Epithelial cell of proximal tubule (primary cell): Measurements from ENCODE around the gene GDPGP1. TPM values are rescaled to one million over a fixed set of nuclear protein-coding genes. Genes with fewer than 3 reads are reported as not detected.
A peak's percentile ranks its signal among the peaks of the same experiment; 100 is the strongest.
"Not testable (repeated sequence)": the region's sequence is repeated elsewhere in the genome, so short reads cannot be mapped to it uniquely, and the experiment has no call there.

Source experiments
- DNase-seq: peaks from one replicate; pipeline ENCODE4 v3.0.0-alpha.2; 2011; ENCODE audit warnings: low read depth
- H3K4me3 ChIP-seq: 2 replicates; pipeline ENCODE4 v1.5.1; 2011; ENCODE audit warnings: low read depth, mild to moderate bottlenecking, low read length
- total RNA-seq: library from RNA; depleted of rRNA; stranded (reverse); fragments of >200 nt; gene quantifications from 2 replicates; pipeline ENCODE4 v1.2.3, GENCODE V29; 2015
- TF ChIP-seq, protein P1 (sequence below): conservative IDR thresholded peaks from 2 replicates; pipeline ENCODE4 v1.5.1; 2012; ENCODE audit warnings: low read depth, mild to moderate bottlenecking, low read length

Gene GDPGP1, protein sequence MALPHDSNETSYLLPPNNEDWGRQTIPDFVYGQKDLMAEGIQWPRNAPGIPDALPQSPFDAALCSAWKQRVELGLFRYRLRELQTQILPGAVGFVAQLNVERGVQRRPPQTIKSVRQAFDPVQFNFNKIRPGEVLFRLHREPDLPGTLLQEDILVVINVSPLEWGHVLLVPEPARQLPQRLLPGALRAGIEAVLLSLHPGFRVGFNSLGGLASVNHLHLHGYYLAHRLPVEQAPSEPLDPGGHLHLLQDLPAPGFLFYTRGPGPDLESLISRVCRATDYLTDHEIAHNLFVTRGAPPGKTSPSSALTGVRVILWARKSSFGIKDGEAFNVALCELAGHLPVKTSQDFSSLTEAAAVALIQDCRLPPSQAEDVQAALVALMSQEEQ
- total RNA-seq = 9.9 and 22.3 TPM in 2 replicates

DNA sequence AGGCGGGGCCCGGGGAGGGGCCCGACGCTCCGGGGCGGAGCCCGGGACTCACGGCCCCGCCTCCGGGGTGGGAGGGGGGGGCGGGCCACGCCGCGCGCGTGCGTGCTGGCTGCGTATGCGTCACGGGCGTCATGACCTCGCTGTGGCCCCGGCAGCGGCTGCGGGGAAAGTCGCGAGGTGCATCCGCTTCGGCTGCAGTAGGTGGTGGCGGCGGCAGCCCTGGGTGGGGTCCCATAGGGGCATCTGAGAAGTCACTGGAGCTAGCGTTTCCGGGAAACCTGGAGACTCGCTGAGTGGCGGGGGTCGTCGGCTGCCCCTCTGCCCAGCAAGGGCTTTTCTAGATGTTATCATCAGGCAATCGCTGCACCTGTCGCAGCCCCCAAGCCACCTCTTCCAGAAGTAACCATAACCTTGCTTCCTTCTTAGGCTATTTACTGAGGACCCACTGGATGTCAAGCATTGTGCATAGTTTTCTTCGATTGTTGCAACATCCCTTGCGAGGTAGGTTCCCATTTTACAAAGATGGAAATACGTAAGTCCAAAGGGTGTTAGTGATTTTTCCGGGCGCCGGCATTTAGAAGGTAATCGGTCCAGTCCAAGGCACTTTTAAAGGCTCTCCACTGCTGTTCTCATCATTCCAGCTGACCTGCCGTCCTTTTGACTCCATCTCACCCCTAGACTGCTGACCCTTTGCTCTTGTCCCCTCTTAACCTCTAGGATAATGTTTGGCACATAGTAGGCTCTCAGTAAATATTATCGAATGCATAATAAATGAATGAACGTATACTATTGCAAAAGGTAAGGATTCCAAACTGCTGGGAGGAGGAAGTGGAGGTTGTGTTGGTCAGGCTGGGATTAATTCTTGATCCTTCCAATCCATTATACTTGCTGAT is at the start of gene GDPGP1:
TSS of gene GDPGP1 (plus strand) at position 114 of the 893 bp plus-strand sequence. CDS start 6,700 bp downstream, outside the sequence.
- no peak for DNase-seq
- TF ChIP-seq, protein P1, sequence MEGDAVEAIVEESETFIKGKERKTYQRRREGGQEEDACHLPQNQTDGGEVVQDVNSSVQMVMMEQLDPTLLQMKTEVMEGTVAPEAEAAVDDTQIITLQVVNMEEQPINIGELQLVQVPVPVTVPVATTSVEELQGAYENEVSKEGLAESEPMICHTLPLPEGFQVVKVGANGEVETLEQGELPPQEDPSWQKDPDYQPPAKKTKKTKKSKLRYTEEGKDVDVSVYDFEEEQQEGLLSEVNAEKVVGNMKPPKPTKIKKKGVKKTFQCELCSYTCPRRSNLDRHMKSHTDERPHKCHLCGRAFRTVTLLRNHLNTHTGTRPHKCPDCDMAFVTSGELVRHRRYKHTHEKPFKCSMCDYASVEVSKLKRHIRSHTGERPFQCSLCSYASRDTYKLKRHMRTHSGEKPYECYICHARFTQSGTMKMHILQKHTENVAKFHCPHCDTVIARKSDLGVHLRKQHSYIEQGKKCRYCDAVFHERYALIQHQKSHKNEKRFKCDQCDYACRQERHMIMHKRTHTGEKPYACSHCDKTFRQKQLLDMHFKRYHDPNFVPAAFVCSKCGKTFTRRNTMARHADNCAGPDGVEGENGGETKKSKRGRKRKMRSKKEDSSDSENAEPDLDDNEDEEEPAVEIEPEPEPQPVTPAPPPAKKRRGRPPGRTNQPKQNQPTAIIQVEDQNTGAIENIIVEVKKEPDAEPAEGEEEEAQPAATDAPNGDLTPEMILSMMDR = no peak

DNA sequence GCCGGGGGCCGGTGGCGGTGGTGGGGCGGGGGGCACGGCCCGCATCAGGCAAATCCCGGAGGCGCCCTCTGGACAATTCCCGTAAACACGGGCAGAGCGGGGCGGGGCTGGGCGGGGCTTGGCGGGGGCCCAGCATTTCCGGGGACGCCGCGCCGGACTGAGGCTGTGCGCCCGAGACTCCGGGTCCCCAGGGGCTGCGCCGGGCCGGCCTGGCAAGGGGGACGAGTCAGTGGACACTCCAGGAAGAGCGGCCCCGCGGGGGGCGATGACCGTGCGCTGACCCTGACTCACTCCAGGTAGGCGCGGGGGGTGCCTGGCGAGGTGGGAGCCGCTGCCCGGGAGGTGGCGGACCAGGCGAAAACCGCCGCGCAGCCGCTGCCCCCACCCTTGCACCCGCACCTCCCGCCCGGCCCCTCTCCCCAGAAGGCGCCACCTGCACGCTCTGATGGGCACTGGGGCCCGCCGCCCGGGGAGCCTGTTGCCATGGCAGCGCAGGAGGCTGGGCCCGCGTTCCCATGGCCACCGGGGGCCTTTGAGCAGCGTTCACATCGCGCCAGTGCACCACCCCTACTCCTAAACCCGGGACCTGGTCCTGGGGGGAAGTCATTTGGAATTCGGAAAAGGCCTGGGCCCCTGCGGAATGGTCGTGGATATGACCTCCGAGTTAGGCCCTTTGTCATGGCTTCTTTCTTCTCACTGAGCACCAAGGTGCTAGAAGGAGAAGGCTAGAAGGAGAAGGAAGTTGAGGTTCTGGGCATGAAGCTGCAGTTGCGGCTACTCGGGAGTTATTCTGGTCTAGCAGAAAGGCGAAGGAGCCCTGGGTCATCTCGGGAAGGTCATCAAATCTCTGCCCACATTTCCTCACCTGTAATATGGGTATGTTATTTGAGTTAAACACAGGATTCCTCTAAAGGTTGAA is 49.0 kb upstream of the GDPGP1 start:
- H3K4me3 ChIP-seq = peak overlapping the region; percentile 76
- no peak for DNase-seq
- TF ChIP-seq, protein P1 = no peak

More for the DNA sequence above, at the start of gene GDPGP1:
- H3K4me3 ChIP-seq = peak within 1 kb of the TSS; percentile 94

DNA sequence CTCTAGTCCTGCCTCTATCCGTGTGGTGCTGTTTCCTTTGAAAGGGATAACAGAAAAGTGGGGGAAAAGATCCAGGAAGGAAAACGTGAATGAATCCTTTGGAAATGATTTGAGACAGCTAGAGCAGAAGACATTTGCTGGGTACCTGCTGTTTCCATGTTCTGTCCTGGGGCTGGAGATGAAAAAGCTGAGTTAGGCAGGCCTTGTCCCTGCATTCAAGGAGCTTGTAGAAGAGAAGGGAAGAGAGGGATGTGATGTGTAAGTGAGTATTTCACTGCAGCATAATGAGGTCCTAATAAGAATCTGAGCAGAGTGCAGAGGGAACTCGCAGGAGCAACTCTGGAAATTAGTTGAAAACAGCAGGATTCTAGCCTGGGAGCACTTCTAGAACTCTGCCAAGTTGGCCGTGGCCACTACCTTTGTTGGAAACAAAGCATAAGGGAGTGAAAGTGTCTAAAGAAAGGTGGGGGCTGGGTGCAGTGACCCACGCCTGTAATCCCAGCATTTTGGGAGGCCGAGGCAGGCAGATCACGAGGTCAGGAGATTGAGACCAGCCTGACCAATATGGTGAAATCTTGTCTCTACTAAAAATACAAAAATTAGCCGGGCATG is 46.6 kb upstream of the GDPGP1 start:
- TF ChIP-seq, protein P1 = no peak

DNA sequence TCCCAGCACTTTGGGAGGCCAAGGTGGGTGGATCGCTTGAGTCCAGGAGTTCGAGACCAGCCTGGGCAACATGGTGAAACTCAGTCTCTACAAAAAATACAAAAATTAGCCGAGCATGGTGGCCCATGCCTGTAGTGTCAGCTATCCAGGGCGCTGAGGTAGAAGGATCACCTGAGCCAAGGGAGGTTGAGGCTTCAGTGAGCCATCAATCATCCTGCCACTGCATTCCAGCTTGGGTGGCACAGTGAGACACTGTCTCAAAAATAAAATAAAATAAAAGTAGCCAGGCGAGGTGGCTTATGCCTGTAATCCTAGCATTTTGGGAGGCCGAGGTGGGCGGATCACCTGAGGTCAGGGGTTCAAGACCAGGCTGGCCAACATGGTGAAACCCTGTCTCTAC is 45.9 kb upstream of the GDPGP1 start:
- H3K4me3 ChIP-seq, DNase-seq: not testable (repeated sequence)

More for the DNA sequence above, 46.6 kb upstream of the GDPGP1 start:
- peak overlapping the region; percentile 34 for H3K4me3 ChIP-seq
- DNase-seq = no peak

DNA sequence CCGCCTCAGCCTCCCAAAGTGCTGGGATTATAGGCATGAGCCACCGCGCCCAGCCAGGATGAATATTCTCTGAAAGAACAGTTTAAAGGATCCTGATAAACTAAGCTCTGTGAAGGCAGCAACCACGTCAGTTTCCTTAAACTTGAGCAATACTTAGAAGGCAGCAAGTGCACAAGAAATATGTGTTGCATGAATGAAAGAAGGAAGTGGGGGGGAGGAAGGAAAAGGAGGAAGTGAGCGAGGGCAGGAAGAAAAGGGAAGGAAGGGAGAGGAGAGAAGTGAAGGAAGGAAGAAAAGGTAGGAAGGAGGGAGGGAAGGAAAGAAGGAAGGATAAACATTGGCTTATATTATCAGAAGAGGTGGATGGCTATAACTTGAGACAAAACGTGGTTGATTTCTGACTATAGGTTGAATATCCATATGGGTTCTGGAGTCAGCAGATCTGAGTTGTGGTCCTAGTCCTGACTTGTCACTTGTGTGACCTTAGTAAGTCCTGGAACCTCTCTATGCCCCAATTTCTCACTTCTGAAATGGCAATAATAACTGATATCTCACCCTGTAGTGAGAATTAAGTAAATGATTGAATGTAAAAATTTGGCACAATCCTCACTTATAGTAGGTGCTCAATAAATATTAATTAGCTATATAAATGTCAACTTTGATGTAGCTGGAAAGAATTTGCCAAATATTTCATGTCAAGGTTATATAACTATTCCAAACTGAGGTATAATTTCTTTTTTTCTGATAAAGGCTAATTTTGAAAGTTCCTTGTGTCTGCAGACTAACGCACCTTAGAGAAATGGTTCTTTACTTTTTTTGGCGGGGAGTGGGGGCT is 44.9 kb upstream of the GDPGP1 start:
- no peak overlapping the region for H3K4me3 ChIP-seq
- no peak for DNase-seq
- TF ChIP-seq, protein P1 = no peak

DNA sequence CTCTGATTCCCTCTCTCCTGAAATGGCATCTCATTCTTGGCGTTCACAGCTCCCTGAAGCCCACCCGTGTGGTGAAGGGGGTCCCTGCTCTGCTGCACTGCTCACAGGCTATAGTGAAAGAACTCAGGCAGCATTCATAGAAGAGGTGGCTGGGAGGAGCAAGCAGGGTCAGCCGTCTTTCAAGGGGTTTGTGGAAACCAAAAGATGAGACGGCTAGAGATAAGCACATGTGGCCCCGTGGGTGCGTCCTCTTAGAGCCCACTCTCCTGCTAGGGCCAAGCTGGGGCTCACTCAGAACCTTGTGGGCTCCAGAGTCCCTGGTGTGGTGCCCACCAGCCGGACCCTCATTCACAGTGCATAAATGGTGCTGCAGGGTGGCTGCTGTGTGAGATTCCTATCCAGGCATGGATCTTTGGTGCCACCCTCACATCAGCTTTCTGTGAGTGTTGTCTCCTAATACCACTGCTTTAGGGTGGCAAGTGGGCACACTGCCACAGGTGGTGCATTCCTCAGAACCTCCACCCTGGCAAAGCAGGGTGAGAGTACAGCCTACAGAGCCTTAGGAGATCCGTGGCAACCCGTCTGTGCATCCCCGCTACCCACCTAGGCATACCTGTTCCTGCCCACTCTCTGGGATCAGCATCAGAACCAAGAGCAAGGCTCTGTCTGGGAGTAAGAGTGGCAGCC is 44.1 kb upstream of the GDPGP1 start:
- DNase-seq = no peak
- TF ChIP-seq, protein P1 = no peak
- H3K4me3 ChIP-seq = no peak overlapping the region
